Sigmoid colon (tissue), 7 donors: Measurements from ENCODE around the gene QPCTL. TPM values are rescaled to one million over a fixed set of nuclear protein-coding genes. Genes with fewer than 3 reads are reported as not detected.

Experiments used
- DNase-seq: peaks from one replicate; pipeline ENCODE4 v3.0.0-alpha.2; 2019
- H3K27ac ChIP-seq, 4 donors: fragments of 200-600 bp; sonication (generic); one replicate each; pipeline ENCODE4 v1.5.1; 2016 to 2019; ENCODE audit warnings: mild to moderate bottlenecking in 1 of 4
- H3K27me3 ChIP-seq, 3 donors: fragments of 200-600 bp; sonication (generic); one replicate each; pipeline ENCODE4 v1.5.1; 2019; ENCODE audit warnings: mild to moderate bottlenecking in 1 of 3
- H3K36me3 ChIP-seq, 4 donors: fragments of 200-600 bp; sonication (generic); one replicate each; pipeline ENCODE4 v1.5.1; 2016 to 2019
- H3K4me1 ChIP-seq, 4 donors: fragments of 200-600 bp; sonication (generic); one replicate each; pipeline ENCODE4 v1.5.1; 2017 to 2019
- H3K4me3 ChIP-seq, 4 donors: fragments of 200-600 bp; sonication (generic); one replicate each; pipeline ENCODE4 v1.5.1; 2017 to 2019; ENCODE audit warnings: mild to moderate bottlenecking in 2 of 4, moderate library complexity in 1 of 4
- H3K9me3 ChIP-seq, 4 donors: fragments of 200-600 bp in 3 of 4; sonication (generic) in 3 of 4; one replicate each; pipeline versions ENCODE4 v1.5.1 to v1.6.1; 2013 to 2019
- CTCF ChIP-seq, 4 experiments: fragments of 450-650 bp in 3 of 4; fragments of 200-600 bp in 1 of 4; IDR thresholded peaks; one replicate each; pipeline ENCODE4 v1.5.1; 2016 to 2019; ENCODE audit warnings: antibody characterized with exemption in 4 of 4, mild to moderate bottlenecking in 3 of 4, moderate library complexity in 2 of 4
- EP300 ChIP-seq, 4 donors: sonication (generic); formaldehyde crosslinking; IDR thresholded peaks; one replicate each; pipeline ENCODE4 v1.6.1; 2017; ENCODE audit warnings: antibody characterized with exemption in 4 of 4
- POLR2A ChIP-seq, 2 donors: fragments of 450-650 bp; IDR thresholded peaks; one replicate each; pipeline ENCODE4 v1.6.1; 2016; ENCODE audit warnings: antibody characterized with exemption in 2 of 2, mild to moderate bottlenecking in 2 of 2, moderate library complexity in 2 of 2
- POLR2AphosphoS5 ChIP-seq, 4 donors: sonication (generic); formaldehyde crosslinking; IDR thresholded peaks; one replicate each; pipeline ENCODE4 v1.6.1; 2017; ENCODE audit warnings: antibody characterized with exemption in 4 of 4
- WGBS, 2 donors: extraction: QIAGEN DNeasy Blood & Tissue Kit; methylation state at CpG; one replicate each; pipeline ENCODE4 v1.1.7; 2013; 5-methylcytosine and 5-hydroxymethylcytosine counted together
- intact Hi-C: fragments of 100-400 bp; cut with DNase I; formaldehyde crosslinking; loops from one replicate; pipeline ENCODE4 v1.15.1; 2023
- polyA plus RNA-seq, 3 donors: library from polyadenylated mRNA; stranded (reverse); fragments of 200-250 nt; gene quantifications; one replicate each; pipeline ENCODE4 v1.2.3, GENCODE V29; 2013
- total RNA-seq, 4 donors: library from RNA; depleted of rRNA; stranded (reverse); fragments of >200 nt; gene quantifications; one replicate each; pipeline ENCODE4 v1.1.0, GENCODE V29; 2016
- donor health status: healthy with polysubstance abuse.
- donor health status: Bipolar disorder and iron deficiency.
- donor health status: healthy.

QPCTL gene
- total and polyA plus RNA-seq, 7 donors, result 1.2 to 7.6 (median 2.4) TPM

- no peak for DNase-seq
- Histone ChIP-seq H3K27me3 (no peaks in the 10 kb centered on the region), H3K4me1 (peaks cover 0 to 10% (median 3%) of the 10 kb centered on the region in 4 donors), H3K27ac (peak overlapping the region; percentile 11 to 60 (median 26)), H3K9me3 (no peaks in the 10 kb centered on the region), H3K4me3 (no peak overlapping the region), H3K36me3 (peaks cover 12 to 26% (median 16%) of the 10 kb centered on the region in 4 donors)
- TF ChIP-seq POLR2A (IDR thresholded peaks at IDR 0.05) (no peak), EP300 (IDR thresholded peaks at IDR 0.05) (no peak), CTCF (IDR thresholded peaks at IDR 0.05) (no peak), POLR2AphosphoS5 (IDR thresholded peaks at IDR 0.05) (no peak)
- WGBS, 2 donors, result 66 to 70% methylated on average over 10 of the region's 10 CpGs
- intact Hi-C loops, result no loop called here
Measured at GRCh38 chr19:45710356-45711130, 18.1 kb downstream of the QPCTL start.

GRCh38 chr19:45711851-45712698, 19.6 kb downstream of the QPCTL start:
- no peak for DNase-seq
- TF ChIP-seq POLR2AphosphoS5 (IDR thresholded peaks at IDR 0.05) (no peak), EP300 (IDR thresholded peaks at IDR 0.05) (no peak), CTCF (IDR thresholded peaks at IDR 0.05) (no peak)
- no peaks in the 10 kb centered on the region for H3K27me3 ChIP-seq
- H3K27ac ChIP-seq, result peak overlapping the region in 3 of 4 donors; percentile 11 to 60 (median 41)
- no peaks in the 10 kb centered on the region for H3K9me3 ChIP-seq
- peaks cover 0 to 18% (median 11%) of the 10 kb centered on the region in 4 donors for H3K4me1 ChIP-seq
- intact Hi-C loops, result no loop called here
- WGBS, 2 donors, result 96% methylated on average over 76 of the region's 76 CpGs
- no peak overlapping the region for H3K4me3 ChIP-seq
- H3K36me3 ChIP-seq, result peaks cover 12 to 26% (median 16%) of the 10 kb centered on the region in 4 donors

GRCh38 chr19:45712699-45713067, 20.2 kb downstream of the QPCTL start:
- H3K4me1 ChIP-seq, result peaks cover 0 to 18% (median 12%) of the 10 kb centered on the region in 4 donors
- WGBS, 2 donors, result 94 to 96% methylated on average over 25 of the region's 25 CpGs
- DNase-seq, result no peak
- no peaks in the 10 kb centered on the region for H3K27me3 ChIP-seq
- no peak overlapping the region for H3K4me3 ChIP-seq
- no peaks in the 10 kb centered on the region for H3K9me3 ChIP-seq
- TF ChIP-seq POLR2AphosphoS5 (IDR thresholded peaks at IDR 0.05) (no peak), POLR2A (IDR thresholded peaks at IDR 0.05) (no peak), EP300 (IDR thresholded peaks at IDR 0.05) (no peak), CTCF (IDR thresholded peaks at IDR 0.05) (no peak)
- intact Hi-C loops, result no loop called here
- H3K36me3 ChIP-seq, result peaks cover 12 to 26% (median 16%) of the 10 kb centered on the region in 4 donors
- no peak overlapping the region for H3K27ac ChIP-seq

GRCh38 chr19:45713141-45713540, 20.7 kb downstream of the QPCTL start:
- Histone ChIP-seq H3K4me1 (peaks cover 0 to 22% (median 16%) of the 10 kb centered on the region in 4 donors), H3K27me3 (no peaks in the 10 kb centered on the region), H3K27ac (no peak overlapping the region), H3K36me3 (peaks cover 12 to 26% (median 16%) of the 10 kb centered on the region in 4 donors), H3K9me3 (no peaks in the 10 kb centered on the region), H3K4me3 (no peak overlapping the region)
- DNase-seq, result no peak
- no peak for TF ChIP-seq POLR2A (IDR thresholded peaks at IDR 0.05)
- TF ChIP-seq POLR2AphosphoS5 (IDR thresholded peaks at IDR 0.05), result no peak
- no peak for TF ChIP-seq EP300 (IDR thresholded peaks at IDR 0.05)
- no peak for TF ChIP-seq CTCF (IDR thresholded peaks at IDR 0.05)
- intact Hi-C loops, result no loop called here
- 89 to 93% methylated on average over 15 of the region's 15 CpGs for WGBS, 2 donors
